Heart right ventricle (tissue), 16 donors: Measurements from ENCODE around the gene STRN3. TPM values are rescaled to one million over a fixed set of nuclear protein-coding genes. Genes with fewer than 3 reads are reported as not detected.
"Not testable (repeated sequence)": the region's sequence is repeated elsewhere in the genome, so short reads cannot be mapped to it uniquely, and the experiment has no call there.

Experiments used
- ATAC-seq, 8 donors: fragments of 200-7000 bp; cut with Tn5 transposase; one replicate each; pipeline ENCODE4 v1.9.1; 2020; ENCODE audit warnings: mild to moderate bottlenecking in 8 of 8, moderate library complexity in 8 of 8, moderate number of reproducible peaks in 1 of 8
- DNase-seq, 2 donors: peaks; one replicate each; pipeline ENCODE4 v3.0.0-alpha.2; 2020
- H3K27ac ChIP-seq, 10 donors: fragments of 200-600 bp; sonication (generic) in 2 of 10; one replicate each; pipeline versions ENCODE4 v1.5.0 to v1.8.0; 2020 to 2022; ENCODE audit warnings: mild to moderate bottlenecking in 3 of 10
- H3K27me3 ChIP-seq, 7 donors: fragments of 200-600 bp; one replicate each; pipeline ENCODE4 v1.8.0; 2021 to 2022; ENCODE audit warnings: mild to moderate bottlenecking in 2 of 7
- H3K36me3 ChIP-seq, 9 donors: fragments of 200-600 bp; sonication (generic) in 1 of 9; one replicate each; pipeline versions ENCODE4 v1.5.0 to v1.8.0; 2020 to 2022; ENCODE audit warnings: mild to moderate bottlenecking in 2 of 9
- H3K4me1 ChIP-seq, 9 donors: fragments of 200-600 bp; sonication (generic) in 1 of 9; one replicate each; pipeline versions ENCODE4 v1.5.0 to v1.8.0; 2020 to 2022; ENCODE audit warnings: mild to moderate bottlenecking in 4 of 9
- H3K4me3 ChIP-seq, 10 donors: fragments of 200-600 bp; sonication (generic) in 2 of 10; one replicate each; pipeline versions ENCODE4 v1.5.0 to v1.8.0; 2020 to 2022; ENCODE audit warnings: mild to moderate bottlenecking in 7 of 10, moderate library complexity in 2 of 10
- H3K9me3 ChIP-seq, 11 donors: fragments of 200-600 bp in 10 of 11; sonication (generic) in 2 of 11; one replicate each; pipeline versions ENCODE4 v1.5.0 to v1.8.0; 2013 to 2022; ENCODE audit warnings: mild to moderate bottlenecking in 2 of 11, control low read depth in 1 of 11, moderate library complexity in 1 of 11
- CTCF ChIP-seq, 9 donors: fragments of 200-600 bp; sonication (generic) in 2 of 9; IDR thresholded peaks; one replicate each; pipeline versions ENCODE4 v1.5.0 to v1.8.0; 2021 to 2022; ENCODE audit warnings: antibody characterized with exemption in 9 of 9, mild to moderate bottlenecking in 5 of 9, moderate library complexity in 1 of 9
- WGBS, 2 donors: extraction: QIAGEN DNeasy Blood & Tissue Kit; methylation state at CpG; one replicate each; pipeline ENCODE4 v1.1.7; 2013; ENCODE audit warnings: inconsistent platforms in 1 of 2; 5-methylcytosine and 5-hydroxymethylcytosine counted together
- intact Hi-C, 10 donors: fragments of 100-400 bp; cut with DNase I; formaldehyde crosslinking; loops; one replicate each; pipeline versions ENCODE4 v1.11.1 to v1.14.2; 2022
- polyA plus RNA-seq, 2 donors: library from polyadenylated mRNA; stranded (reverse); fragments of 200-250 nt; gene quantifications; one replicate each; pipeline ENCODE4 v1.2.3, GENCODE V29; 2013
- total RNA-seq, 10 donors: library from RNA; stranded (reverse); fragmentation: NEBNext Ultra II Directional in 3 of 10; extraction: Animal tissue kit (Norgen Biotek cat#: 25700) in 3 of 10; gene quantifications; one replicate each; pipeline versions ENCODE4 v1.2.1 to v1.2.4, GENCODE V29; 2021 to 2023
- donor health status: Arrhythmogenic right ventricular cardiomyopathy.
- donor health status: ischemic (EF 13 %, LVEDD 7.1; RV severe dilation, severe dysfunction).
- donor health status: healthy with polysubstance abuse.
- donor health status: DM: no; HTN: yes; CAD: no.
- donor health status: DM: no; HTN: no; CAD: no.
- donor health status: ischemic (EF 25% LVEDD 6.9; RV normal size, moderate dysfunction).
- donor health status: ischemic (EF 25% LVEDD 5.7; RV mildly dilated, moderate dysfunction).
- donor health status: healthy.
- donor health status: DM: yes; HTN: yes; CAD: no.
- donor health status: Ischemic cardiomyopathy.
- donor health status: ischemic (EF 35%, LVEDD 5.7; RV mildly dilated, moderate dysfunction).
- donor health status: nonischemic (EF 11% LVEDD 7.7; RV severe dilation, severe dysfunction).
- donor health status: DM: yes; HTN: yes; CAD: no.
- donor health status: PGD.
- donor health status: ischemic (EF 29% LVEDD 5.4; RV normal size, mild dysfunction).
- donor health status: nonischemic (EF 23%, LVEDD 6.1; RV moderate dilation, normal function).

The STRN3 gene
- total and polyA plus RNA-seq, 12 donors, result 10.5 to 60.4 (median 50.2) TPM

DNA sequence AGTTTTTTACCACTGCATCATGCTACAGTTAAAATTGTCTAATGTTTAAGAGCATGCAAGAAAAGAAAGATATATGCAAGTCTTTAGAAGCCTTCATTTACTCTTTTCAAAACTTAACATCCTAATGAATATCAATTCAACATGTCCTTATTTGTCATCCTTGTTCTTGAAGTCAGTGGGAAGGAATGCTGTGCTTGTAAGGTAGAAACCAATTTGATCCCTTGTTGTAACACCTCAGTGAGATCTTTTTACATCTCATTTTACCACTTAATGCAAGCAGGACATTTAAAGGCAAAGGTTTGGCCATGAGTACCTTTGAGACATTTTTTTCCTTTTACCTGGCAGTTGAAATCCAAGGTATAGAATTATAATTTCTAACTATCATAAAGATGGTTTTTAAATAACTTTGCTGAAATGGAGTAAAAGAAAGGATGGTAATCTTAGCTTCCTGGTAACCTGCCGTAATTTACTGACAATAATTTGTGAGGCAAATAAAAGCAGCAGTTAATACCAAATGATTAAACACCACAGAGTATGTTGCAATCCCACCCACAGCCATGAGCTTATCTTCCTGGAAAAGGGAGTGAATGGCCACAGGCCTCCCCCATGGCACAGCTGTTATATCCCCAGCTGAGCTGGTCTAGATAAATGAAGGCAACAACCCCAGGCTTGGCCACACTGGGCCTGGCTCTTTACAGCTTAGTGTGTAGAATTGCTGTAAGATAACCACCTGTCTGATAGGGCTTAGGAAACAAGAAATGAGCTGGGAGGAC, 33.2 kb upstream of the STRN3 start:
- no peaks in the 10 kb centered on the region for H3K9me3 ChIP-seq
- DNase-seq (peak; percentile 29 to 32), ATAC-seq (peak in 7 of 8 donors; percentile 27 to 93 (median 72))
- H3K27me3 ChIP-seq, result no peaks in the 10 kb centered on the region
- no peak overlapping the region for H3K4me3 ChIP-seq
- TF ChIP-seq CTCF (IDR thresholded peaks at IDR 0.05), result no peak
- WGBS, 2 donors, result 71 to 72% methylated on average over 1 of the region's 1 CpG
- peaks cover 0 to 22% (median 0%) of the 10 kb centered on the region in 9 donors for H3K4me1 ChIP-seq
- intact Hi-C loops, result no loop called here
- H3K27ac ChIP-seq, result no peak overlapping the region
- no peaks in the 10 kb centered on the region for H3K36me3 ChIP-seq

- H3K27ac ChIP-seq, result no peak overlapping the region
- no peaks in the 10 kb centered on the region for H3K36me3 ChIP-seq
- TF ChIP-seq CTCF (IDR thresholded peaks at IDR 0.05), result no peak
- no peaks in the 10 kb centered on the region for H3K9me3 ChIP-seq
- intact Hi-C loops, result no loop called here
- no peak for DNase-seq
- no peak overlapping the region for H3K4me3 ChIP-seq
- H3K27me3 ChIP-seq, result no peaks in the 10 kb centered on the region
- peaks cover 0 to 32% (median 7%) of the 10 kb centered on the region in 9 donors for H3K4me1 ChIP-seq
- ATAC-seq, result no peak
- WGBS, 2 donors, result 97% methylated on average over 12 of the region's 12 CpGs
These were observed 31.7 kb upstream of the STRN3 start for GRCh38 chr14:31057701-31058364.

- intact Hi-C loops, result no loop called here
- no peak for TF ChIP-seq CTCF (IDR thresholded peaks at IDR 0.05)
- Histone ChIP-seq H3K4me1 (peaks cover 0 to 38% (median 7%) of the 10 kb centered on the region in 9 donors), H3K27me3 (no peaks in the 10 kb centered on the region), H3K4me3 (no peak overlapping the region), H3K27ac (no peak overlapping the region), H3K9me3 (no peaks in the 10 kb centered on the region), H3K36me3 (no peaks in the 10 kb centered on the region)
- DNase-seq (no peak), ATAC-seq (no peak)
- WGBS, 2 donors, result 86 to 94% methylated on average over 1 of the region's 1 CpG
These were observed 30.9 kb upstream of the STRN3 start for GRCh38 chr14:31057035-31057434.

GRCh38 chr14:31052905-31053586, 26.9 kb upstream of the STRN3 start:
- H3K27ac ChIP-seq, result peak overlapping the region in 6 of 10 donors; percentile 4 to 52 (median 36)
- H3K4me3 ChIP-seq, result not testable (repeated sequence)
- 52 to 58% methylated on average over 9 of the region's 9 CpGs for WGBS, 2 donors

More at GRCh38 chr14:31052905-31053586, 26.9 kb upstream of the STRN3 start:
- not testable (repeated sequence) for H3K27me3 ChIP-seq, H3K36me3 ChIP-seq, H3K9me3 ChIP-seq
- peaks cover 0 to 35% (median 4%) of the 10 kb centered on the region in 9 donors for H3K4me1 ChIP-seq
- DNase-seq, result peak; percentile 75 to 79
- intact Hi-C loops, result loop anchor here in 1 of 10 donors (2.0 kb wide), 1 partner anchor 28 kb away; the partner anchor contains the start of gene AP4S1
- ATAC-seq, result peak; percentile 68 to 84 (median 75)
